NCI-H748 (cell line): ENCODE data around the gene MARVELD3.

Experiments
- DNase-seq: peaks from one replicate; lab custom pipeline; 2025; ENCODE audit not compliant: unreplicated experiment; lab: John Stamatoyannopoulos, UW

The MARVELD3 gene

DNA sequence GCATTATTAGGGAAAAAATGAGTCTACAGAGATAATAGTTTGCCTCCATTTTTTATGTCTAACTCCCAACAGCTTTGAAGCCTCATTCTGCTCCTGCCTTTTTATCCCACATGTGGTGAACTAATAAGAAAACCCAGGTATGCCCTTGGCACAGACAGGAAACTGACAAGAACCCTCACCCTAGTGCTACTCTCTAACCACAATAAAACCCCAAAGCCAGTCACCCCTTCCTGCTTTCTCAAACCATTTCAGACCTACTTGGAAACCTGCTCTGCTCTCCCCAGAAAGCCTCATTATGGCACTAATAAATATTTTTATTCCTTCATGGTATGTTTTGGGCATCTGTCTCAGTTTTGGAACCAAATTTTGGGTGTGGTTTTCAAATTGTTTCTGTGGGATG lies 3.9 kb upstream of the MARVELD3 start:
- DNase-seq: no peak

- no peak for DNase-seq
Observed at GRCh38 chr16:71623597-71623996, 2.4 kb upstream of the MARVELD3 start.

GRCh38 chr16:71625113-71625850 lies 702 bp upstream of the MARVELD3 start:
- no peak for DNase-seq

DNA sequence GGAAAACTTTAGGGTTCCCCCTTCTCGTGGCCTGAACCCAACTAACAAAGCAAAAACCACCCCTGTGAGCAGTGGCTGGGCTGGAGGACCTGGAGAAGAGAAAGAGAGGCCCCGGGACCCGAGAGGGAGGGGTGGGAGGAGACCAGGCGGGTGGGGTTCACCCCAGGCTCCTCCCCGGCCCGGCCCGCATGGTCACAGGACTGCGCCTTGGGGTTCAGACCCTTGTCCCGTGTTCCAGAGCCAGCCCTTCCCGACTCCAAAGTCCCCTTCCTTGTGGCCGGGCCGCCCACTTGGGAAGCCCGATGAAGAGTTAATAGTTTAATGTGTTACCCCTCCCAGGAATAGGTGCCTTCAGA lies 852 bp downstream of the MARVELD3 start:
- no peak for DNase-seq

DNA sequence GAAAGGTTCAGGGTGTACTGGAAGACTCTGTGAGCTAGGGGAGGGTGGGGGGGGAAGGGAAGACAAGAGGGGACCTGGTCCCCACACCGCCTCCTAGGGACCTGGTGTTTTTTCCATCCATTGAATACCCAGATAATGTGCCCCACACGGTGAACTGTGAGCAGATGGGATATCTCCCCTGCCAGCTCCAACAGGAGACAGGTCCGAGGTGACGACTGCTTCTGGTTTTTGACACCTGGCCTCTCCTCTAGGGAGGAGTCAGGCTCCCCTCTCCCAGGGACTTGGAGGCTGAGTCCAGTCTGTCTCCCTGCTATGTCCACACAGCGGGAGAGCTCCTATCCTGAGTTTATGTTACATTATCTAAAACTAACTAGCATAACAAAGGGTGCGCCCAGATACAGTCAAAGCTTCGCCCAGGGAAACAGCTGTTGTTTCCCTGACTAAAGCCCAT lies 1.8 kb downstream of the MARVELD3 start:
- DNase-seq: no peak

DNA sequence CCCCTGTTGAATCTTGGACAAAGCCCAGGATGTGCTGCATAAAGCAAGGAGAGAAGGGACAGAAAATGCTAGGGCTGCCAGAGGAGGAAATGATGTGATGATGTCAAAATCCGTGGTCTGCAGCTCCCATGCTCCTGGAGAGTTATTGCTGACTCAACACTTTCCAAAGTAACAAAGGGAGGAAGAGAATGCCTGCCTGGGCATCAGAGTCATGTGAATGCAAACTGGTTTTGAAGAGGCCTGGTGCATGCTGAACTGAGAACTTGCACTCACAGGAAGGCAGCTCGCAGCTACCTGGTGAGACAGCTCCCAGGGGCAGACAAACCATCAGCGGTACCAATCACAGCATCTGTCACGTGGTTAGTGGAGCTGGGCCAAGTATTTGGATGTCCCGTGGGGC lies 2.8 kb downstream of the MARVELD3 start:
- DNase-seq: no peak

DNA sequence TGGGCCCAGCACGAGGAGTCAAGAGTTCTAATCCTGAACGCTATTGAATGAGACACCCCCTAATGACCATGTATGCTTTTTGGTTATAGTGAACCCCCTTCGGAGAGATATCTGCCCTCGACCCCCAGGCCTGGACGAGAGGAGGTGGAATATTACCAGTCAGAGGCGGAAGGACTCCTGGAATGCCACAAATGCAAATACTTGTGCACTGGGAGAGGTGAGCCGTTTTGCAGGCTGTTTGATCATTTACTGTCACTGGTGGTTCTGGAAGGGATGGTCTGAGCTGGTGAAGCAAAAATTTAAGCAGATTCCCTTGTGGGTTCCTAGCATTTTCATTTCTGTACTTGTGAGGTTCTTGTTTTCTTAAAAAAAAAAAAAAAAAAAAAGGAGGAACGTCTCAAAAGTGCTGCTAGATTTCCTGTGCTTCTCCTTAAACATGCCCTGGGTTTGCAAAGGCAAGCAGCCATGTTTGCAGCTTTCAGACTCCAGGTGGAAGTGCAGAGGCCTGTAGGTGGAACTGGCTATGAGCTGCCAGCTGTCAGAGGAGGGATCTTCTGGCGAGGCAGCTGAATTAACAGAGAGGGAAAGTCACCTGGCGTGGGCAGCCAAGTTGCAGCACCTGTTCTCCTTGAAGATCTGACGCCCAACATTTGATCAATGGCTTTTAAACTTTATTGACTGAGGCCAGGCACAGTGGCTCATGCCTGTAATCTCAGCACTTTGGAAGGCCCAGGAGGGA lies 3.5 kb downstream of the MARVELD3 start:
- DNase-seq: no peak

DNA sequence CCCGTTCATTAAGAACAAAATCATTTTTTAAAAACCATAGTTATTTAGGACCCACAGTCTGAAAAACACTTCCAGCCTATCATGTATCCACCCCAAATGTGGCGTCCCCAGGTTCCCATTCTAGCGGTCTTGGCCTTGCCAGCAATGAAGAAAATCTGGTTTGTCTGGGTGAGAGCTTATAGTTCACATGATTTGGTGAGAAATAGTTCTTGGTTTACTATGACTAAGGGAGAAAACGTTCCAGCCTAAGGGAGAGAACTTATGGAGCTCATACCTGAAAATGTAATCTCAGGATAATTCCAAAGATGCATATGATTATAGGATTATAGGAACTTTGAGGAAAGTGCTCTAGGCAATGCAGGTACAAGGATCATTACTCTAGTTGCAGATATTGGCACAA lies 4.8 kb downstream of the MARVELD3 start:
- DNase-seq: no peak

GRCh38 chr16:71631776-71632175 lies 5.8 kb downstream of the MARVELD3 start:
- DNase-seq: no peak

DNA sequence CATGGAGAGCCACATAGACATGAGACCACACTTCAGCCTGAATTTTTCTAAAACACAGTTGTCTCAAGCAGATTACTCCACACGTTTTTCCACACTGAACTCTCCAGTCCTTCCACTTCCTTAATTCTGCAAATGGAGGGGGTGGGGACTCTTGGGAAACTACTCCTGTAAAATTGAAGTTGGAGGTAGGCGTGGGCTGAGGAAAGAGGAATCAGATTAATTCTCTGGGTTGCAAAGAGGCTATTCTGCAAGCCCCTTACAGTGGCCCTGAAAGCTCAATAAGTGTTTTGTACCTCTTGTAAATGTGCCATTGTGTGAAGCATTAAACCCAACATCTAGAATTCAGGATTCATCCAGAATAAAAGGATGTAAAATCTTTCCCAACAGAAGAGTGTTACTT lies 9.6 kb downstream of the MARVELD3 start:
- DNase-seq: no peak

- DNase-seq: no peak
Observed at GRCh38 chr16:71637398-71637797, 11.4 kb downstream of the MARVELD3 start.

- peak; percentile 36 for DNase-seq
Observed at GRCh38 chr16:71645450-71645849, 19.5 kb downstream of the MARVELD3 start.

DNA sequence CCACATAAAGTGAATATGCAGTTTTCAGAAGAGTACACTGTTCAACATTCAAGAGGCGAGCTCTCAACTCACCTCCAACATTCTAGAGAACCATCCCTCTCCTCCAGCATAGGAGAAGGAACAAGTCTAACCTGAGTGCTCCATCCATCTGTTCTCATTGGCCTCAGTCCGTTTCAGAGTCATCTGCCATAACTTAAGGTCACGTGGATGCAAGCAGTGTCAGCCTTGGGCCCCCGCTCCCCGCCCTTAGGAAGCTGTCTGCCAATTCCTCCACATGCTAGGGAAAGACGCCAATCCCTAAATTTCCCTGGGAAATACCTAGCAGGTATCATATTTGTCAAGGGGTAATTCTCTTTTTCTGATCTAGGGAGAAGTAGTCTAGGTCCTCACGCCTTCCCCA lies 21.4 kb downstream of the MARVELD3 start:
- no peak for DNase-seq

- DNase-seq: no peak
Observed at GRCh38 chr16:71648162-71648561, 22.2 kb downstream of the MARVELD3 start.

DNA sequence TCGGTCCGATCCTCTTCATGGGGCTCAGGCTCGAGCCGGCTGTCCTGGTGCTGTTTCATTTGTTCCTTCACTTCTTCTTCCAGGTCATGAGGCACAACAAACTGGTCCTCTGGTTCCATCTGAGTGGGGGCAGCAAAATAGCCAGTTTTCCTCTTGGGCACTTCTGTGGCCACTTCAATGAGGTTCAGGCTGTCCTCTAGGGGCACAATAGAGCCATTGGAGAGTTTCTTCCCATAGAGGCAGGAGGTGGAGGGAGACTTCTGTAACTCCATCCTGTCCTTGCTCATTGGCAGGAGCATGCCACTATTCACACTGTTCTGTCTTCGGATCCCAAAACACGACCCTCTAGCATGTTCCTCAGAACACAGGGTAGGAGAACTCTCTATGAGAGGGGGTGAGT lies 22.9 kb downstream of the MARVELD3 start:
- DNase-seq: no peak

DNA sequence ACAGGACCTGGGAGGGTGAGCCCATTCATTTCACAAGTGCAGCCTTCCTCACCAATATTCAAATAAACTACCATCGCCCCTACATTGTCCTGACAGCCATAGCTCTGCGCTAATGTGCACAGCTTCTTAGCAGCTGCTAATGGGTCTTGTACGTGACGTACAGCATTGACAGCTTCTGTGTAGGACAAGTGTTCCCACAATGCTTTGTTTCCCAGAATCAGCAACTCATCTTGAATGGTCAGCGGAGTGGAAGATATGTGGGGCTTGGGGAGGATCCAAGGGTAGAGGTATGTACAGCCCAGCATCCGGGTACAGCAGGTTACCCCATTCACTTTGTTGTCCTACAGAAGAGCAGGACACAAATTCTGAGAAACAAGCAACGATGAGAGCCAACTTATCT lies 23.7 kb downstream of the MARVELD3 start:
- DNase-seq: no peak

- no peak for DNase-seq
Observed at GRCh38 chr16:71658771-71659170, 32.8 kb downstream of the MARVELD3 start.

- DNase-seq: no peak
Observed at GRCh38 chr16:71659471-71659870, 33.5 kb downstream of the MARVELD3 start.

DNA sequence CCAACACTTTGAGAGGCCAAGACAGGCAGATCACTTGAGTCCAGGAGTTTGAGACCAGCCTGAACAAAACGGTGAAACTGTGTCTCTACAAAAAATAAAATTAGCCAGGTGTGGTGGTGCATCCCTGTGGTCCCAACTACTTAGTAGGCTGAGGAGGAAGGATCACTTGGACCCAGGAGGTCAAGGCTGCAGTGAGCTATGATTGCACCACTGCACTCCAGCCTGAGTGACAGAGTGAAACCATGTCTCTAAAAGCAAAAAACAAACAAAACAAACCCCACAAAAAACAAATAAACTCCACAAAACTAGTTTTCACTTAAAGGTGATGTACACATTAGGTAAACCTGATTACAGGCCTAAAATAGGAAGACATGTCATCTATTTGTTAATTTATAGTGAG lies 40.3 kb downstream of the MARVELD3 start:
- DNase-seq: no peak

DNA sequence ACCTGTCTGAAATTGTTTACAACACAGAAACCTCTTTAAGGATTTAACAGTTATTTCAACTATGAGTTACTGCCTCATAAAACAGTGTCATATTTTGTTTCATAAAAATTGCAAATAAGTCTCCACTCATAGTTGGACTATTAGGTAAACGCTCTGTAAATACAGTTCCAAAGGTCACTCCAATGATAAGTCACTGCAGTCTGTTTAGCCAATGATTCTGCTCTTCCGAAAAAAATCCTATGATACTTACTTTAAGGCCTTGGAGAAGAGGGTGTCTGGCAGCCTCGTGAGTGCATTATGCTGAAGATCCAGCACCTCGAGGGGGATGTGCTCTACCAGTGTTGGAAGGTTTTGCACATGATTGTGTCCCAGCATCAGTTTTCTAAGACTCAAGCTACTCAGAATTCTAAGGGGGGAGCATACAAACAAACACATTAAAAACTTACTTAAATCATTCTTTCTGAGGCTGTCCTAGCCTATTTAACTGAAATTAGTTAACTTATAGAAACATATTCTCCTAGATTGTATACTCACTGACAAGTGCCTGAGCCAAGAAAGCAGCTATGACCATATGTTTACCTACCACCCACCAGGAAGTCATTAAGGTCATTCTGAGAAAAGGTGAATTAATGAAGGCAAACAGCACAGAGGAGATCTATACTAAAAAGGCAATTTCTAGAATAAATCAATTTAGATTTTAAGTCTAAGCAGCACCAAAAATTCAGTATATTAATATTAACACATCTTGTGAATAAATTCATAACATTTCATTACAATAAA lies 41.1 kb downstream of the MARVELD3 start:
- no peak for DNase-seq

GRCh38 chr16:71669926-71670536 lies 44.0 kb downstream of the MARVELD3 start:
- DNase-seq: no peak
